SJSA1 (cell line): ENCODE results near the gene ZNF695. TPM values are rescaled to one million over a fixed set of nuclear protein-coding genes. Genes with fewer than 3 reads are reported as not detected.

ENCODE experiments used
- DNase-seq, 2 experiments: peaks; one replicate each; pipeline ENCODE4 v3.0.0-alpha.2; 2015 to 2020; ENCODE audit warnings: low spot score in 2 of 2, low read depth in 1 of 2
- H3K27ac ChIP-seq: fragments of 250-450 bp; sonication (Bioruptor Pico); 2 replicates; pipeline ENCODE4 v1.5.1; 2020; ENCODE audit warnings: mild to moderate bottlenecking, moderate library complexity
- H3K27me3 ChIP-seq: fragments of 250-450 bp; sonication (Bioruptor Pico); replicated peaks from 2 replicates; pipeline ENCODE4 v1.5.1; 2020; ENCODE audit warnings: mild to moderate bottlenecking, moderate library complexity
- H3K36me3 ChIP-seq: fragments of 250-450 bp; sonication (Bioruptor Pico); 2 replicates; pipeline ENCODE4 v1.5.1; 2020; ENCODE audit warnings: mild to moderate bottlenecking
- H3K4me1 ChIP-seq: fragments of 250-450 bp; sonication (Bioruptor Pico); replicated peaks from 2 replicates; pipeline ENCODE4 v1.6.1; 2021; ENCODE audit warnings: mild to moderate bottlenecking
- H3K4me3 ChIP-seq: fragments of 250-450 bp; sonication (Bioruptor Pico); 2 replicates; pipeline ENCODE4 v1.5.1; 2020; ENCODE audit warnings: mild to moderate bottlenecking
- H3K9me3 ChIP-seq: fragments of 250-450 bp; sonication (Bioruptor Pico); replicated peaks from 2 replicates; pipeline ENCODE4 v1.5.1; 2020; ENCODE audit warnings: mild to moderate bottlenecking
- total RNA-seq: library from RNA; depleted of rRNA; stranded (reverse); fragments of >200 nt; shearing (Covaris generic); gene quantifications from 2 replicates; pipeline ENCODE4 v1.2.3, GENCODE V29; 2014

Gene ZNF695
- total RNA-seq, 1 experiment from 2014 or later, result 3.0 TPM

GRCh38 chr1:246987083-246987690 is 20.7 kb downstream of the ZNF695 start:
- H3K27me3 ChIP-seq, result no peaks in the 10 kb centered on the region
- no peak overlapping the region for H3K27ac ChIP-seq
- no peaks in the 10 kb centered on the region for H3K4me1 ChIP-seq
- H3K9me3 ChIP-seq, result peaks cover 37% of the 10 kb centered on the region
- no peak for DNase-seq
- H3K4me3 ChIP-seq, result no peak overlapping the region
- peaks cover 33% of the 10 kb centered on the region for H3K36me3 ChIP-seq

DNA sequence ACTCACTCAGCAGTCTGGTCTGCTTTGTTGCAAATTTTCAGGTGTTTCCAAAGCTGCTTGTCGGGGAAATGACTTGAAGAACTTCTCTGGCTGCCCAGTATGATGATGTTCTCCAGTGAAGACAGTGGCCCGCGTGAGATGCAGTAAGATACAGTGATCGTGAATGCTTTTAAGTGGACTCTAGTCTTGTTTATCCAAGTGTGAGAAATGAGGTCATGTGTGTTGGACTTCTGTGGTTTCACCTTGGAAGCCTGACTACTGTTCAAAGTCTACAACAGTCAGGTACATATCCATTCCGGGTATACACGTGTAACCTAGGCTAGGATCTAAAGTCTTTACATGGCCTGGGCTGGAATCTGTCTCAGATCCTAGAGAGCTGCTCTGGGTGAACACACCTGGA is 29.1 kb downstream of the ZNF695 start:
- H3K27me3 ChIP-seq, result no peaks in the 10 kb centered on the region
- no peak overlapping the region for H3K4me3 ChIP-seq
- no peak for DNase-seq
- H3K27ac ChIP-seq, result no peak overlapping the region
- no peaks in the 10 kb centered on the region for H3K36me3 ChIP-seq
- no peaks in the 10 kb centered on the region for H3K4me1 ChIP-seq
- peaks cover 9% of the 10 kb centered on the region for H3K9me3 ChIP-seq

- H3K36me3 ChIP-seq, result no peaks in the 10 kb centered on the region
- no peaks in the 10 kb centered on the region for H3K4me1 ChIP-seq
- no peaks in the 10 kb centered on the region for H3K27me3 ChIP-seq
- no peak for DNase-seq
- no peak overlapping the region for H3K4me3 ChIP-seq
- peaks cover 9% of the 10 kb centered on the region for H3K9me3 ChIP-seq
- no peak overlapping the region for H3K27ac ChIP-seq
Measured at GRCh38 chr1:246978281-246978680, 29.6 kb downstream of the ZNF695 start.

- no peak overlapping the region for H3K4me3 ChIP-seq
- H3K9me3 ChIP-seq, result peaks cover 4% of the 10 kb centered on the region; the same call in 1 of the 2 replicates
- no peaks in the 10 kb centered on the region for H3K36me3 ChIP-seq
- no peak for DNase-seq
- H3K4me1 ChIP-seq, result no peaks in the 10 kb centered on the region
- H3K27ac ChIP-seq, result no peak overlapping the region
- no peaks in the 10 kb centered on the region for H3K27me3 ChIP-seq
Measured at GRCh38 chr1:246971969-246972368, 35.9 kb downstream of the ZNF695 start.

DNA sequence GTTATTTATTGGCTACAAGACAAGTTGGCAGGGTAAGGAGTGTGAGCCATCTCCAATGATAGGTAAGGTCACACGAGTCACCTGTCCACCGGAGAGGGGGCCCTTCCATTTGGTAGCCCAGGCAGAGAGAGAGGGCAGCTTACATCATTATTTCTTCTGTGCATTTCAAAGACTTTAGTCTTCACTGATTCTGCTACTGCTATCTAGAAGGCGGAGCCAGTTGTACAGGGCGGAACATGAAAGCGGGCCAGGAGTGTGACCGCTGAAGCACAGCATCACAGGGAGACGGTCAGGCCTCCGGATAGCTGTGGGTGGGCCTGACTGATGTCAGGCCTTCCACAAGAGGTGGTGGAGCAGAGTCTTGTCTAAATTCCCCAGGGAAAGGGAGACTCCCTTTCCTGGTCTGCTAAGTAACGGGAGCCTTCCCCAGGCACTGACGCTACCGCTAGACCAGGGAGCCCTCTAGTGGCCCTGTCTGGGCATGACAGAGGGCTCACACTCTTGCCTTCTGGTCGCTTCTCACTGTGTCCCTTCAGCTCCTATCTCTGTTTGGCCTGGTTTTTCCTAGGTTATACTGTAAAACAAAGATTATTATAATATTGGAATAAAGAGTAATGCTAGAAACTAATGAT is 36.7 kb downstream of the ZNF695 start:
- H3K36me3 ChIP-seq, result no peaks in the 10 kb centered on the region
- DNase-seq, result peak in 1 of 2 experiments; percentile 57
- no peak overlapping the region for H3K27ac ChIP-seq
- no peak overlapping the region for H3K4me3 ChIP-seq
- H3K9me3 ChIP-seq, result peaks cover 3% of the 10 kb centered on the region
- H3K4me1 ChIP-seq, result no peaks in the 10 kb centered on the region
- no peaks in the 10 kb centered on the region for H3K27me3 ChIP-seq

DNA sequence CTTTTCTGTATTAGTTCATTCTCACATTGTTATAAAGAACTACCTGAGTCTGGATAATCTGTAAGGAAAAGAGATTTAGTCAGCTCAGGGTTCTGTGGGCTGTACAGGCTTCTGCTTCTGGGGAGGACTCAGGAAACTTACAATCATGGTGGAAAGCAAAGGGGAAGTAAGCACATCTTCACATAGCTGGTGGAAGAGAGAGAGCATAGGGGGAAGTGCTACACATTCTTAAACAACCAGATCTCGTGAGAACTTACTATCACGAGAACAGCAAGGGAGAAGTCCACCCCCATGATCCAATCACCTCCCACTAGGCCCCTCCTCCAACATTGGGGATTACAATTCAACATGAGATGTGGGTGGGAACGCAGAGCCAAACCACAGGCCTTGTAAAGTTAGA is 38.2 kb downstream of the ZNF695 start:
- Histone ChIP-seq H3K36me3 (no peaks in the 10 kb centered on the region), H3K4me3 (no peak overlapping the region), H3K9me3 (no peaks in the 10 kb centered on the region; the same call in none of the 2 replicates), H3K4me1 (no peaks in the 10 kb centered on the region), H3K27ac (no peak overlapping the region), H3K27me3 (no peaks in the 10 kb centered on the region)
- no peak for DNase-seq

GRCh38 chr1:246966502-246966901 is 41.4 kb downstream of the ZNF695 start:
- Histone ChIP-seq H3K9me3 (no peaks in the 10 kb centered on the region; the same call in none of the 2 replicates), H3K4me1 (no peaks in the 10 kb centered on the region), H3K27ac (no peak overlapping the region), H3K4me3 (no peak overlapping the region), H3K27me3 (no peaks in the 10 kb centered on the region), H3K36me3 (no peaks in the 10 kb centered on the region)
- no peak for DNase-seq

- no peaks in the 10 kb centered on the region for H3K9me3 ChIP-seq
- no peak overlapping the region for H3K4me3 ChIP-seq
- no peak for DNase-seq
- H3K27me3 ChIP-seq, result no peaks in the 10 kb centered on the region
- H3K4me1 ChIP-seq, result no peaks in the 10 kb centered on the region
- no peak overlapping the region for H3K27ac ChIP-seq
- H3K36me3 ChIP-seq, result no peaks in the 10 kb centered on the region
Measured at GRCh38 chr1:246959944-246960693, 47.7 kb downstream of the ZNF695 start.

DNA sequence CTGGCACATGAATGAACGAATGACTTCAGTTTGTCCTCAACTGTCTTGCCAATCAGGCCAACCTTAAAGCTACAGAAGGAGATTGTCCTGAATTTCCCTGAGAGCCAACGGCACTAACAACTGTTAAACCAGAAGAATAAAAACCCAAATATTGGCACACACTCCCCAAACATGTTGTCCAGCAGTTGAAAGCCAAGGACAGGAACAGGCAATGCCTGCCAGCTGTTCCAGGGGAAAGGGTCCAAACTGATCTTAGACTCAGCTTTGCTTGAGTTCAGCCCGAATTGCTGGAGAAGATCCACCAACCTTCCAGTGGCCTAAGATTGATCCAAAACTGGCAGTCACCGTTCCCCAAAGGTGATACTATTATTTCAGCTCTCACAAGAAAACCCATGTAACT is 53.7 kb downstream of the ZNF695 start:
- H3K4me1 ChIP-seq, result no peaks in the 10 kb centered on the region
- no peak for DNase-seq
- no peaks in the 10 kb centered on the region for H3K36me3 ChIP-seq
- H3K9me3 ChIP-seq, result no peaks in the 10 kb centered on the region
- no peaks in the 10 kb centered on the region for H3K27me3 ChIP-seq
- H3K4me3 ChIP-seq, result no peak overlapping the region
- H3K27ac ChIP-seq, result no peak overlapping the region

DNA sequence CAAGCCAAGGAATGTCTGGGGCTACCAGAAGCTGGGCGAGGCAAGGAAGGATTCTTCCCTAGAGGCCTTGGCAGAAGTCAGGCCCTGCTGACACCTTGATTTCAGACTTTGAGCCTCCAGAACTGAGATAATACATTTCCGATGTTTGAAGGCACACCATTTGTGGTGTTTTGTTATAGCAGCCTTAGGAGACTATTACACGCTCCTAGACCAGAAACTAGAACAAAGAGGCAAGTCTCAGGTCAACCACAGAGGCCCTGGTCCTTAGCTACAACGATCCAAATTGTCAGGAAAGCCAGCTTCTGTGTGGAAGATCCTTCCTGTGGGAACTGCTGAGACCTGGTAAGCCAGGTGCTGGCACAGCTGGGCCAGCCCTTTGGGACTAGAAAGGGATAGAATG is 56.4 kb downstream of the ZNF695 start:
- no peak for DNase-seq

GRCh38 chr1:246949956-246950355 is 57.9 kb downstream of the ZNF695 start:
- H3K36me3 ChIP-seq, result no peaks in the 10 kb centered on the region
- H3K4me3 ChIP-seq, result no peak overlapping the region
- no peak for DNase-seq
- no peaks in the 10 kb centered on the region for H3K9me3 ChIP-seq
- H3K27ac ChIP-seq, result no peak overlapping the region
- H3K4me1 ChIP-seq, result no peaks in the 10 kb centered on the region
- no peaks in the 10 kb centered on the region for H3K27me3 ChIP-seq

More for the DNA sequence above, 56.4 kb downstream of the ZNF695 start:
- H3K9me3 ChIP-seq, result no peaks in the 10 kb centered on the region
- no peak overlapping the region for H3K4me3 ChIP-seq
- H3K27me3 ChIP-seq, result no peaks in the 10 kb centered on the region
- no peaks in the 10 kb centered on the region for H3K36me3 ChIP-seq
- H3K27ac ChIP-seq, result no peak overlapping the region
- no peaks in the 10 kb centered on the region for H3K4me1 ChIP-seq

DNA sequence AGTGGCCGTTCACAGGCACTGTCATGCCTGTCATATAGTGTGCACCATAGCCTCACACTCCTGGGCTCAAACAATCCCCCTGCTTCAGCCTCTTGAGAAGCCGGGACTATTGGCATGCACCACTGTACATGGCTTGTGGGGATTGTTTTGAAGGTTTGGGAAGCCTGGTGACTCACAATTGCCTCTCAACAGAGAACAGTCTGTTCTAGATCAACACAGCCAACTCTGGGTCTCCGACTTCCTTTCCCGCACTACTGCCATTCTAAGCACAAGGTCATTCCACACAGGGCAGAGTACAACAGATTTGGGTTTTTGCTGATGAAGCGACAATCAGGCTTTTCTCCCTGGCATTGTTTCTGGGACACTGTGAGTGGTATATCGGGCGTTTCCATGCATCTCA is 60.6 kb downstream of the ZNF695 start:
- H3K4me1 ChIP-seq, result no peaks in the 10 kb centered on the region
- no peaks in the 10 kb centered on the region for H3K36me3 ChIP-seq
- H3K9me3 ChIP-seq, result no peaks in the 10 kb centered on the region
- no peak overlapping the region for H3K27ac ChIP-seq
- no peaks in the 10 kb centered on the region for H3K27me3 ChIP-seq
- H3K4me3 ChIP-seq, result no peak overlapping the region
- no peak for DNase-seq

DNA sequence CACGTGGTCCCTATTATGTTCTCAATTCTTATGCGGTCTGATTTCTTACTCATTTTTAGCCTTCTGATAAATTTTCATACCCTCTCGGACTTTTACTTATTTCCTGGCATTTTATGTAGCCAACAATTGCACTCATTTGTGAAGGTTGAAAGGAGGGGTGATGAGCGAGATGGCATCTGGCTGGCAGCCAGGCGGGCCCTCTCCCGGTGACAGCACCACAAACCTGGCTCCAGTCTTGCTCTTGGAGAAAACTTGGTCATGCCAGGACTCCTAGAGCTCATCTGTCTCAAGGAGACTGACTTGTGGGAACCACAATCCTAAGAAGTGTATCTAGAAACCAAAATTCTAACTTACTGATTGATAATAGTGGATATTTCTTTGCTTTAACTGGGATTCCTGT is 61.5 kb downstream of the ZNF695 start:
- H3K36me3 ChIP-seq, result no peaks in the 10 kb centered on the region
- no peaks in the 10 kb centered on the region for H3K9me3 ChIP-seq
- DNase-seq, result no peak
- H3K4me3 ChIP-seq, result no peak overlapping the region
- H3K27ac ChIP-seq, result no peak overlapping the region
- H3K27me3 ChIP-seq, result no peaks in the 10 kb centered on the region
- no peaks in the 10 kb centered on the region for H3K4me1 ChIP-seq
